IMR-90 (cell line): ENCODE measurements around the gene DIAPH1. TPM values are rescaled to one million over a fixed set of nuclear protein-coding genes. Genes with fewer than 3 reads are reported as not detected.

ENCODE experiments used
- ATAC-seq: fragments of 200-7000 bp; cut with Tn5 transposase; 2 replicates; pipeline ENCODE4 v1.9.1; 2020; ENCODE audit warnings: low read depth, mild to moderate bottlenecking, moderate library complexity
- BruUV-seq: library from RNA; stranded (reverse); fragments of 400-500 nt; replicated peaks from 2 replicates; lab custom pipeline; 2021; lab: Mats Ljungman, UMichigan
- CTCF ChIA-PET: fragments of 300-600 bp; formaldehyde crosslinking; extraction: SDS; loops from one replicate; lab custom pipeline; 2021; ENCODE audit warnings: antibody characterized with exemption; lab: Yijun Ruan, JAX
- POLR2A ChIA-PET: fragments of 300-600 bp; sonication (Branson Sonifier 250); formaldehyde crosslinking; loops from one replicate; lab custom pipeline; 2022; ENCODE audit warnings: antibody characterized with exemption; ENCODE audit not compliant: unreplicated experiment; lab: Charles Lee
- DNase-seq: peaks from one replicate; pipeline ENCODE4 v3.0.0; 2013
- H2AFZ ChIP-seq: replicated peaks from 2 replicates; pipeline ENCODE3; 2013; ENCODE audit warnings: low read length, mild to moderate bottlenecking; ENCODE audit not compliant: poor library complexity
- H2AK5ac ChIP-seq: 2 replicates; pipeline ENCODE4 v1.6.1; 2013; ENCODE audit warnings: low read depth, low read length, inconsistent platforms
- H2AK9ac ChIP-seq: replicated peaks from 2 replicates; pipeline ENCODE3; 2013; ENCODE audit warnings: mild to moderate bottlenecking, low read depth, low read length, moderate library complexity; ENCODE audit not compliant: poor library complexity
- H2BK120ac ChIP-seq: 2 replicates; pipeline ENCODE4 v1.6.1; 2013; ENCODE audit warnings: low read depth, low read length, inconsistent platforms
- H2BK15ac ChIP-seq: 3 replicates; pipeline ENCODE4 v1.6.1; 2013; ENCODE audit warnings: low read depth, low read length, inconsistent platforms
- H2BK20ac ChIP-seq: 2 replicates; pipeline ENCODE4 v1.6.1; 2013; ENCODE audit warnings: low read depth, mild to moderate bottlenecking, inconsistent platforms, low read length, moderate library complexity
- H2BK5ac ChIP-seq: 2 replicates; pipeline ENCODE4 v1.6.1; 2013; ENCODE audit warnings: mild to moderate bottlenecking, low read depth, low read length, inconsistent platforms; ENCODE audit not compliant: poor library complexity, severe bottlenecking
- H3K14ac ChIP-seq: replicated peaks from 2 replicates; pipeline ENCODE4 v1.6.1; 2013; ENCODE audit warnings: low read depth, low read length, inconsistent platforms
- H3K18ac ChIP-seq: 2 replicates; pipeline ENCODE4 v1.6.1; 2013; ENCODE audit warnings: low read depth, low read length, control low read depth
- H3K23ac ChIP-seq: 2 replicates; pipeline ENCODE4 v1.6.1; 2013; ENCODE audit warnings: low read depth, low read length, inconsistent platforms
- H3K27ac ChIP-seq: 2 replicates; pipeline ENCODE4 v1.5.1; 2013; ENCODE audit warnings: mild to moderate bottlenecking, control low read depth, low read length; ENCODE audit not compliant: insufficient read depth
- H3K27me3 ChIP-seq: 2 replicates; pipeline ENCODE4 v1.6.1; 2013; ENCODE audit warnings: low read length; ENCODE audit not compliant: control insufficient read depth, insufficient read depth
- H3K36me3 ChIP-seq: 2 replicates; pipeline ENCODE4 v1.6.1; 2013; ENCODE audit warnings: low read length, mixed read lengths; ENCODE audit not compliant: control insufficient read depth, insufficient read depth
- H3K4ac ChIP-seq: 2 replicates; pipeline ENCODE4 v1.6.1; 2013; ENCODE audit warnings: low read depth, low read length, inconsistent platforms
- H3K4me1 ChIP-seq: 2 replicates; pipeline ENCODE4 v1.6.1; 2013; ENCODE audit warnings: low read length, mixed read lengths; ENCODE audit not compliant: control insufficient read depth, insufficient read depth
- H3K4me2 ChIP-seq: 2 replicates; pipeline ENCODE4 v1.6.1; 2013; ENCODE audit warnings: low read depth, mild to moderate bottlenecking, control low read depth, low read length, moderate library complexity
- H3K4me3 ChIP-seq: 2 replicates; pipeline ENCODE4 v1.5.1; 2013; ENCODE audit warnings: low read depth, mild to moderate bottlenecking, control low read depth, low read length, moderate library complexity; ENCODE audit not compliant: insufficient read depth
- H3K56ac ChIP-seq: 2 replicates; pipeline ENCODE4 v1.6.1; 2013; ENCODE audit warnings: low read length, inconsistent platforms; ENCODE audit not compliant: insufficient read depth; ENCODE audit errors: extremely low read depth
- H3K79me1 ChIP-seq, 2 experiments: 2 replicates each; pipeline ENCODE4 v1.6.1; 2013; ENCODE audit warnings: low read length in 2 of 2, inconsistent platforms in 1 of 2, low read depth in 1 of 2
- H3K9ac ChIP-seq: 2 replicates; pipeline ENCODE4 v1.6.1; 2013; ENCODE audit warnings: low read depth, low read length, control low read depth
- H3K9me1 ChIP-seq: 2 replicates; pipeline ENCODE4 v1.6.1; 2013; ENCODE audit warnings: low read length, inconsistent platforms; ENCODE audit not compliant: insufficient read depth
- H3K9me3 ChIP-seq: 2 replicates; pipeline ENCODE4 v1.6.1; 2013; ENCODE audit warnings: low read length; ENCODE audit not compliant: control insufficient read depth, insufficient read depth
- H4K20me1 ChIP-seq: 2 replicates; pipeline ENCODE4 v1.6.1; 2013; ENCODE audit warnings: low read length, inconsistent platforms; ENCODE audit not compliant: insufficient read depth
- H4K5ac ChIP-seq: 2 replicates; pipeline ENCODE4 v1.6.1; 2013; ENCODE audit warnings: mild to moderate bottlenecking, low read depth, low read length, control low read depth
- H4K8ac ChIP-seq, 2 experiments: 2 replicates each; pipeline ENCODE4 v1.6.1; 2013; ENCODE audit warnings: low read depth in 2 of 2, low read length in 2 of 2, control low read depth in 1 of 2, inconsistent platforms in 1 of 2
- H4K91ac ChIP-seq: 2 replicates; pipeline ENCODE4 v1.6.1; 2013; ENCODE audit warnings: low read depth, low read length, inconsistent platforms; ENCODE audit not compliant: insufficient read depth
- CEBPB ChIP-seq: IDR thresholded peaks from 2 replicates; pipeline ENCODE4 v1.6.1; 2012; ENCODE audit warnings: low read depth, low read length, improper control_type of control experiment
- CHD1 ChIP-seq: IDR thresholded peaks from 2 replicates; pipeline ENCODE4 v1.6.1; 2012; ENCODE audit warnings: low read depth, low read length, improper control_type of control experiment
- ELK1 ChIP-seq: fragments of 150-350 bp; IDR thresholded peaks from 2 replicates; pipeline ENCODE4 v1.6.1; 2016; ENCODE audit warnings: low read depth, mild to moderate bottlenecking, low read length, moderate library complexity, borderline replicate concordance
- FOS ChIP-seq: fragments of 150-350 bp; IDR thresholded peaks from 2 replicates; pipeline ENCODE4 v1.6.1; 2016; ENCODE audit warnings: low read depth, low read length
- MAFK ChIP-seq: IDR thresholded peaks from 2 replicates; pipeline ENCODE4 v1.6.1; 2012; ENCODE audit warnings: low read depth, low read length, improper control_type of control experiment
- MAZ ChIP-seq: IDR thresholded peaks from 2 replicates; pipeline ENCODE4 v1.6.1; 2012; ENCODE audit warnings: low read depth, mild to moderate bottlenecking, low read length, improper control_type of control experiment, moderate library complexity, borderline replicate concordance
- MXI1 ChIP-seq: IDR thresholded peaks from 2 replicates; pipeline ENCODE4 v1.6.1; 2012; ENCODE audit warnings: low read depth, mild to moderate bottlenecking, low read length, moderate library complexity, borderline replicate concordance
- NFE2L2 ChIP-seq: fragments of 150-350 bp; IDR thresholded peaks from 2 replicates; pipeline ENCODE4 v1.6.1; 2016; ENCODE audit warnings: low read depth, mild to moderate bottlenecking, low read length
- POLR2A ChIP-seq: IDR thresholded peaks from 2 replicates; pipeline ENCODE4 v1.6.1; 2012; ENCODE audit warnings: mild to moderate bottlenecking, low read depth, low read length
- RAD21 ChIP-seq: IDR thresholded peaks from 2 replicates; pipeline ENCODE4 v1.6.1; 2012; ENCODE audit warnings: low read length, improper control_type of control experiment
- RCOR1 ChIP-seq: IDR thresholded peaks from 2 replicates; pipeline ENCODE4 v1.6.1; 2012; ENCODE audit warnings: mild to moderate bottlenecking, low read length, improper control_type of control experiment; ENCODE audit not compliant: insufficient replicate concordance
- RFX5 ChIP-seq: IDR thresholded peaks from 2 replicates; pipeline ENCODE4 v1.8.0; 2012; ENCODE audit warnings: low read depth, mild to moderate bottlenecking, low read length, moderate library complexity
- SMC3 ChIP-seq: fragments of 150-350 bp; IDR thresholded peaks from 2 replicates; pipeline ENCODE4 v1.6.1; 2016; ENCODE audit warnings: low read depth, mild to moderate bottlenecking, antibody characterized with exemption, low read length, moderate library complexity
- USF2 ChIP-seq: fragments of 150-350 bp; IDR thresholded peaks from 2 replicates; pipeline ENCODE4 v1.6.1; 2017; ENCODE audit warnings: mild to moderate bottlenecking, antibody characterized with exemption, low read length, low read depth
- WGBS, 2 experiments: methylation state at CpG; one replicate each; pipeline versions ENCODE4 v1.1.5 to v1.1.7; 2013; ENCODE audit warnings: missing lambda C conversion rate in 2 of 2; ENCODE audit not compliant: insufficient read length in 1 of 2; ENCODE audit errors: extremely low coverage in 2 of 2; 5-methylcytosine and 5-hydroxymethylcytosine counted together
- dilution Hi-C: fragments of 300-500 bp; cut with HindIII; formaldehyde crosslinking; loops from one replicate; pipeline ENCODE4 v1.14.3; 2018; ENCODE audit warnings: low sequenced_read_pairs; ENCODE audit not compliant: unreplicated experiment
- in situ Hi-C: fragments of 300-500 bp; cut with MboI; formaldehyde crosslinking; loops from 3 replicates; pipeline ENCODE4 v1.14.3; 2019; ENCODE audit warnings: low sequenced_read_pairs, inconsistent platforms, mixed read lengths
- intact Hi-C: fragments of 100-400 bp; cut with micrococcal nuclease; formaldehyde crosslinking; loops from 2 replicates; pipeline ENCODE4 v1.10.0; 2022
- polyA plus RNA-seq, 3 experiments: library from polyadenylated mRNA; depleted of rRNA; stranded (reverse); fragments of >200 nt; gene quantifications; 2 replicates each; pipeline ENCODE4 v1.2.3, GENCODE V29; 2012; ENCODE audit warnings: low replicate concordance in 1 of 3
- total RNA-seq: library from RNA; depleted of rRNA; stranded (reverse); fragments of >200 nt; gene quantifications from 2 replicates; pipeline ENCODE4 v1.2.3, GENCODE V29; 2012

Gene DIAPH1
- total and polyA plus RNA-seq, 2 of the 4 experiments (the other 2 are of a cell fraction), result 12.0 to 37.4 TPM

GRCh38 chr5:141490271-141490670 lies 128.5 kb downstream of the DIAPH1 start:
- Histone ChIP-seq H3K4me1 (peaks cover 35% of the 10 kb centered on the region), H3K4me3 (no peak overlapping the region), H4K8ac (no peak overlapping the region), H2BK120ac (no peak overlapping the region), H3K18ac (no peak overlapping the region), H2AK9ac (no peak overlapping the region), H3K9me1 (peaks cover 34% of the 10 kb centered on the region), H2AK5ac (peak overlapping the region; percentile 27; the same call in 1 of the 2 replicates), H2BK5ac (no peak overlapping the region), H3K23ac (no peak overlapping the region), H3K14ac (no peak overlapping the region), H3K4ac (no peak overlapping the region), H3K79me1 (peaks cover 29 to 76% of the 10 kb centered on the region in 2 experiments), H2AFZ (no peak overlapping the region), H4K5ac (no peak overlapping the region), H2BK15ac (no peak overlapping the region), H3K9me3 (no peaks in the 10 kb centered on the region; the same call in 1 of the 2 replicates), H3K56ac (no peak overlapping the region), H3K4me2 (no peak overlapping the region), H4K20me1 (peaks cover 64% of the 10 kb centered on the region), H3K36me3 (peaks cover 49% of the 10 kb centered on the region), H3K9ac (no peak overlapping the region), H3K27me3 (no peaks in the 10 kb centered on the region), H2BK20ac (no peak overlapping the region), H3K27ac (no peak overlapping the region), H4K91ac (no peak overlapping the region)
- WGBS, 2 experiments, result 100% methylated on average over 2 of the region's 10 CpGs; no CpG with 5 or more reads in 1 of the 2 experiments
- dilution Hi-C loops (no loop called here), intact Hi-C loops (no loop called here), in situ Hi-C loops (no loop called here)
- POLR2A ChIA-PET, result no interaction called here
- no TSS peak for BruUV-seq
- DNase-seq (no peak), ATAC-seq (no peak)
- TF ChIP-seq POLR2A (no peak), USF2 (no peak), FOS (no peak), NFE2L2 (no peak), CHD1 (no peak), RFX5 (no peak), RCOR1 (no peak), MXI1 (no peak), CEBPB (no peak), ELK1 (no peak), MAZ (no peak), RAD21 (no peak), SMC3 (no peak), MAFK (no peak)
- CTCF ChIA-PET, result no interaction called here
